ENCODE results near the gene GRIK2. TPM values are rescaled to one million over a fixed set of nuclear protein-coding genes. Genes with fewer than 3 reads are reported as not detected.

GRIK2 gene
- polyA plus RNA-seq, 1 experiment: 12.8 TPM

GRCh38 chr6:101758368-101758767, 364.9 kb downstream of the GRIK2 start:
- H3K27me3 ChIP-seq (ENCODE audit: control insufficient read depth, insufficient read depth, low read length): no peaks in the 10 kb centered on the region
- ChIA-PET POLR2A (no interaction called here), CTCF (no interaction called here)
- no peak overlapping the region for H3K27ac ChIP-seq (ENCODE audit: low read depth, low read length)
- no peak for DNase-seq (ENCODE audit: low read depth, low spot score)
- H3K4me3 ChIP-seq (ENCODE audit: low read depth, low read length): no peak overlapping the region
- no peaks in the 10 kb centered on the region; the same call in 1 of the 2 replicates for H3K9me3 ChIP-seq (ENCODE audit: control insufficient read depth, insufficient read depth, low read length)
- TF ChIP-seq CTCF (IDR thresholded peaks at IDR 0.05; ENCODE audit: low read depth, low read length): no peak

- no peaks in the 10 kb centered on the region for H3K27me3 ChIP-seq (ENCODE audit: control insufficient read depth, insufficient read depth, low read length)
- TF ChIP-seq CTCF (IDR thresholded peaks at IDR 0.05; ENCODE audit: low read depth, low read length): no peak
- ChIA-PET POLR2A (interaction anchor here (0.6 kb wide), 1 partner anchor 18 kb away, joined by 3 read pairs; no protein-coding TSS in a partner anchor), CTCF (interaction anchor here (0.6 kb wide), 1 partner anchor 256 kb away, joined by 5 read pairs; no protein-coding TSS in a partner anchor)
- H3K27ac ChIP-seq (ENCODE audit: low read depth, low read length): no peak overlapping the region
- no peak overlapping the region for H3K4me3 ChIP-seq (ENCODE audit: low read depth, low read length)
- H3K9me3 ChIP-seq (ENCODE audit: control insufficient read depth, insufficient read depth, low read length): no peaks in the 10 kb centered on the region
- DNase-seq (ENCODE audit: low read depth, low spot score): peak; percentile 15
Measured at GRCh38 chr6:101760843-101761621, 367.5 kb downstream of the GRIK2 start.

- CTCF ChIA-PET: no interaction called here
- H3K9me3 ChIP-seq (ENCODE audit: control insufficient read depth, insufficient read depth, low read length): no peaks in the 10 kb centered on the region
Measured at GRCh38 chr6:101762851-101763250, 369.3 kb downstream of the GRIK2 start.

GRCh38 chr6:101765281-101765680, 371.8 kb downstream of the GRIK2 start:
- POLR2A ChIA-PET: no interaction called here

More at GRCh38 chr6:101762851-101763250, 369.3 kb downstream of the GRIK2 start:
- H3K27ac ChIP-seq (ENCODE audit: low read depth, low read length): no peak overlapping the region
- H3K4me3 ChIP-seq (ENCODE audit: low read depth, low read length): no peak overlapping the region
- POLR2A ChIA-PET: no interaction called here
- TF ChIP-seq CTCF (IDR thresholded peaks at IDR 0.05; ENCODE audit: low read depth, low read length): no peak
- no peaks in the 10 kb centered on the region for H3K27me3 ChIP-seq (ENCODE audit: control insufficient read depth, insufficient read depth, low read length)
- DNase-seq (ENCODE audit: low read depth, low spot score): no peak

More at GRCh38 chr6:101765281-101765680, 371.8 kb downstream of the GRIK2 start:
- TF ChIP-seq CTCF (IDR thresholded peaks at IDR 0.05; ENCODE audit: low read depth, low read length): no peak
- no peak overlapping the region for H3K4me3 ChIP-seq (ENCODE audit: low read depth, low read length)
- H3K9me3 ChIP-seq (ENCODE audit: control insufficient read depth, insufficient read depth, low read length): no peaks in the 10 kb centered on the region
- H3K27me3 ChIP-seq (ENCODE audit: control insufficient read depth, insufficient read depth, low read length): no peaks in the 10 kb centered on the region
- CTCF ChIA-PET: no interaction called here
- DNase-seq (ENCODE audit: low read depth, low spot score): no peak
- H3K27ac ChIP-seq (ENCODE audit: low read depth, low read length): no peak overlapping the region
